C4-2B (cell line): ENCODE results near the gene TRIM69.

ENCODE experiments used
- CTCF ChIP-seq: fragments of 450-650 bp; conservative IDR thresholded peaks from 2 replicates; pipeline ENCODE4 v1.5.1; 2017; ENCODE audit warnings: mild to moderate bottlenecking
- ZFX ChIP-seq: fragments of 450-650 bp; IDR thresholded peaks from 2 replicates; pipeline ENCODE4 v1.6.1; 2017

- TF ChIP-seq CTCF (no peak), ZFX (no peak)
Measured at GRCh38 chr15:44715797-44716334, 20.5 kb upstream of the TRIM69 start.
